HG03097 (cell line): ENCODE measurements around the gene PKHD1.

Source experiments
- ATAC-seq: cut with Tn5 transposase; IDR thresholded peaks from one replicate; pipeline ENCODE4 v1.9.1; 2021; ENCODE audit not compliant: unreplicated experiment, low FRiP score

PKHD1 gene

GRCh38 chr6:52046456-52046855 lies 41.0 kb downstream of the PKHD1 start:
- no peak for ATAC-seq

GRCh38 chr6:52045481-52045880 lies 41.9 kb downstream of the PKHD1 start:
- ATAC-seq = no peak

GRCh38 chr6:52045033-52045432 lies 42.4 kb downstream of the PKHD1 start:
- no peak for ATAC-seq

GRCh38 chr6:52042141-52042885 lies 45.1 kb downstream of the PKHD1 start:
- ATAC-seq = no peak

- ATAC-seq = no peak
Observed at GRCh38 chr6:52041134-52041533, 46.3 kb downstream of the PKHD1 start.

GRCh38 chr6:52027699-52028098 lies 59.7 kb downstream of the PKHD1 start:
- no peak for ATAC-seq

- ATAC-seq = no peak
Observed at GRCh38 chr6:52024451-52025068, 62.9 kb downstream of the PKHD1 start.

GRCh38 chr6:52022675-52023074 lies 64.7 kb downstream of the PKHD1 start:
- ATAC-seq = no peak

- no peak for ATAC-seq
Observed at GRCh38 chr6:52020945-52021570, 66.4 kb downstream of the PKHD1 start.

- no peak for ATAC-seq
Observed at GRCh38 chr6:52019881-52020280, 67.5 kb downstream of the PKHD1 start.

- no peak for ATAC-seq
Observed at GRCh38 chr6:52019092-52019491, 68.3 kb downstream of the PKHD1 start.

- no peak for ATAC-seq
Observed at GRCh38 chr6:52016915-52017748, 70.3 kb downstream of the PKHD1 start.

GRCh38 chr6:52015953-52016352 lies 71.5 kb downstream of the PKHD1 start:
- no peak for ATAC-seq

GRCh38 chr6:52014391-52014790 lies 73.0 kb downstream of the PKHD1 start:
- ATAC-seq = no peak

- ATAC-seq = no peak
Observed at GRCh38 chr6:52013035-52013434, 74.4 kb downstream of the PKHD1 start.

- no peak for ATAC-seq
Observed at GRCh38 chr6:52012582-52012981, 74.8 kb downstream of the PKHD1 start.

- ATAC-seq = no peak
Observed at GRCh38 chr6:52010806-52011205, 76.6 kb downstream of the PKHD1 start.

GRCh38 chr6:52010145-52010544 lies 77.3 kb downstream of the PKHD1 start:
- ATAC-seq = no peak

- ATAC-seq = no peak
Observed at GRCh38 chr6:52009466-52010140, 77.8 kb downstream of the PKHD1 start.

GRCh38 chr6:52000064-52000463 lies 87.3 kb downstream of the PKHD1 start:
- ATAC-seq = no peak
